Sigmoid colon (tissue), 7 donors: ENCODE data around the gene PHLPP1. TPM values are rescaled to one million over a fixed set of nuclear protein-coding genes. Genes with fewer than 3 reads are reported as not detected.

Source experiments
- DNase-seq: peaks from one replicate; pipeline ENCODE4 v3.0.0-alpha.2; 2019
- H3K27ac ChIP-seq, 4 donors: fragments of 200-600 bp; sonication (generic); one replicate each; pipeline ENCODE4 v1.5.1; 2016 to 2019; ENCODE audit warnings: mild to moderate bottlenecking in 1 of 4
- H3K27me3 ChIP-seq, 3 donors: fragments of 200-600 bp; sonication (generic); one replicate each; pipeline ENCODE4 v1.5.1; 2019; ENCODE audit warnings: mild to moderate bottlenecking in 1 of 3
- H3K36me3 ChIP-seq, 4 donors: fragments of 200-600 bp; sonication (generic); one replicate each; pipeline ENCODE4 v1.5.1; 2016 to 2019
- H3K4me1 ChIP-seq, 4 donors: fragments of 200-600 bp; sonication (generic); one replicate each; pipeline ENCODE4 v1.5.1; 2017 to 2019
- H3K4me3 ChIP-seq, 4 donors: fragments of 200-600 bp; sonication (generic); one replicate each; pipeline ENCODE4 v1.5.1; 2017 to 2019; ENCODE audit warnings: mild to moderate bottlenecking in 2 of 4, moderate library complexity in 1 of 4
- H3K9me3 ChIP-seq, 4 donors: fragments of 200-600 bp in 3 of 4; sonication (generic) in 3 of 4; one replicate each; pipeline versions ENCODE4 v1.5.1 to v1.6.1; 2013 to 2019
- CTCF ChIP-seq, 4 experiments: fragments of 450-650 bp in 3 of 4; fragments of 200-600 bp in 1 of 4; IDR thresholded peaks; one replicate each; pipeline ENCODE4 v1.5.1; 2016 to 2019; ENCODE audit warnings: antibody characterized with exemption in 4 of 4, mild to moderate bottlenecking in 3 of 4, moderate library complexity in 2 of 4
- EP300 ChIP-seq, 4 donors: sonication (generic); formaldehyde crosslinking; IDR thresholded peaks; one replicate each; pipeline ENCODE4 v1.6.1; 2017; ENCODE audit warnings: antibody characterized with exemption in 4 of 4
- POLR2A ChIP-seq, 2 donors: fragments of 450-650 bp; IDR thresholded peaks; one replicate each; pipeline ENCODE4 v1.6.1; 2016; ENCODE audit warnings: antibody characterized with exemption in 2 of 2, mild to moderate bottlenecking in 2 of 2, moderate library complexity in 2 of 2
- POLR2AphosphoS5 ChIP-seq, 4 donors: sonication (generic); formaldehyde crosslinking; IDR thresholded peaks; one replicate each; pipeline ENCODE4 v1.6.1; 2017; ENCODE audit warnings: antibody characterized with exemption in 4 of 4
- WGBS, 2 donors: extraction: QIAGEN DNeasy Blood & Tissue Kit; methylation state at CpG; one replicate each; pipeline ENCODE4 v1.1.7; 2013; 5-methylcytosine and 5-hydroxymethylcytosine counted together
- intact Hi-C: fragments of 100-400 bp; cut with DNase I; formaldehyde crosslinking; loops from one replicate; pipeline ENCODE4 v1.15.1; 2023
- polyA plus RNA-seq, 3 donors: library from polyadenylated mRNA; stranded (reverse); fragments of 200-250 nt; gene quantifications; one replicate each; pipeline ENCODE4 v1.2.3, GENCODE V29; 2013
- total RNA-seq, 4 donors: library from RNA; depleted of rRNA; stranded (reverse); fragments of >200 nt; gene quantifications; one replicate each; pipeline ENCODE4 v1.1.0, GENCODE V29; 2016
- donor health status: healthy with polysubstance abuse.
- donor health status: Bipolar disorder and iron deficiency.
- donor health status: healthy.

The PHLPP1 gene
- total and polyA plus RNA-seq, 7 donors, result 4.2 to 18.6 (median 7.1) TPM

GRCh38 chr18:62974388-62974787, 259.0 kb downstream of the PHLPP1 start:
- DNase-seq, result no peak
- TF ChIP-seq POLR2AphosphoS5 (IDR thresholded peaks at IDR 0.05), result no peak
- no peak for TF ChIP-seq EP300 (IDR thresholded peaks at IDR 0.05)
- TF ChIP-seq CTCF (IDR thresholded peaks at IDR 0.05), result no peak
- TF ChIP-seq POLR2A (IDR thresholded peaks at IDR 0.05), result no peak
- Histone ChIP-seq H3K27me3 (no peaks in the 10 kb centered on the region), H3K9me3 (no peaks in the 10 kb centered on the region), H3K36me3 (peaks cover 0 to 35% (median 8%) of the 10 kb centered on the region in 4 donors), H3K4me1 (no peaks in the 10 kb centered on the region), H3K27ac (no peak overlapping the region), H3K4me3 (no peak overlapping the region)
- WGBS, 2 donors, result 61% methylated on average over 3 of the region's 3 CpGs
- intact Hi-C loops, result no loop called here

- peaks cover 0 to 38% (median 8%) of the 10 kb centered on the region in 4 donors for H3K36me3 ChIP-seq
These were observed 259.8 kb downstream of the PHLPP1 start for GRCh38 chr18:62974928-62975675.

GRCh38 chr18:62975785-62976184, 260.4 kb downstream of the PHLPP1 start:
- Histone ChIP-seq H3K4me3 (no peak overlapping the region), H3K4me1 (no peaks in the 10 kb centered on the region), H3K27me3 (no peaks in the 10 kb centered on the region), H3K36me3 (peaks cover 0 to 38% (median 8%) of the 10 kb centered on the region in 4 donors), H3K27ac (no peak overlapping the region), H3K9me3 (no peaks in the 10 kb centered on the region)
- intact Hi-C loops, result no loop called here
- WGBS, 2 donors, result 73 to 94% methylated on average over 2 of the region's 2 CpGs
- TF ChIP-seq POLR2A (IDR thresholded peaks at IDR 0.05), result no peak
- DNase-seq, result no peak

More at GRCh38 chr18:62974928-62975675, 259.8 kb downstream of the PHLPP1 start:
- no peak for DNase-seq
- Histone ChIP-seq H3K27me3 (no peaks in the 10 kb centered on the region), H3K27ac (no peak overlapping the region), H3K9me3 (no peaks in the 10 kb centered on the region), H3K4me3 (no peak overlapping the region), H3K4me1 (no peaks in the 10 kb centered on the region)
- intact Hi-C loops, result no loop called here
- TF ChIP-seq EP300 (IDR thresholded peaks at IDR 0.05) (no peak), POLR2AphosphoS5 (IDR thresholded peaks at IDR 0.05) (no peak), POLR2A (IDR thresholded peaks at IDR 0.05) (no peak), CTCF (IDR thresholded peaks at IDR 0.05) (no peak)
- 92 to 95% methylated on average over 7 of the region's 7 CpGs for WGBS, 2 donors

GRCh38 chr18:62976227-62976626, 260.9 kb downstream of the PHLPP1 start:
- intact Hi-C loops, result no loop called here
- TF ChIP-seq CTCF (IDR thresholded peaks at IDR 0.05) (no peak), POLR2A (IDR thresholded peaks at IDR 0.05) (no peak), EP300 (IDR thresholded peaks at IDR 0.05) (no peak), POLR2AphosphoS5 (IDR thresholded peaks at IDR 0.05) (no peak)
- Histone ChIP-seq H3K27ac (no peak overlapping the region), H3K36me3 (peaks cover 0 to 38% (median 8%) of the 10 kb centered on the region in 4 donors), H3K27me3 (no peaks in the 10 kb centered on the region), H3K9me3 (no peaks in the 10 kb centered on the region), H3K4me1 (no peaks in the 10 kb centered on the region), H3K4me3 (no peak overlapping the region)
- DNase-seq, result no peak
- 20 to 67% methylated on average over 5 of the region's 5 CpGs for WGBS, 2 donors

- DNase-seq, result no peak
- peaks cover 0 to 38% (median 8%) of the 10 kb centered on the region in 4 donors for H3K36me3 ChIP-seq
- H3K27me3 ChIP-seq, result no peaks in the 10 kb centered on the region
- H3K27ac ChIP-seq, result no peak overlapping the region
- H3K4me1 ChIP-seq, result peaks cover 0 to 5% (median 4%) of the 10 kb centered on the region in 4 donors
- H3K9me3 ChIP-seq, result no peaks in the 10 kb centered on the region
- intact Hi-C loops, result no loop called here
- 88 to 93% methylated on average over 4 of the region's 4 CpGs for WGBS, 2 donors
- no peak overlapping the region for H3K4me3 ChIP-seq
- TF ChIP-seq EP300 (IDR thresholded peaks at IDR 0.05) (no peak), CTCF (IDR thresholded peaks at IDR 0.05) (no peak), POLR2AphosphoS5 (IDR thresholded peaks at IDR 0.05) (no peak), POLR2A (IDR thresholded peaks at IDR 0.05) (no peak)
These were observed 262.2 kb downstream of the PHLPP1 start for GRCh38 chr18:62977512-62977911.
